ENCODE data around the gene SMOC2. TPM values are rescaled to one million over a fixed set of nuclear protein-coding genes. Genes with fewer than 3 reads are reported as not detected.
A peak's percentile ranks its signal among the peaks of the same experiment; 100 is the strongest.

The SMOC2 gene
- total and polyA plus RNA-seq, 4 donors, result 203 to 369 (median 266) TPM

DNA sequence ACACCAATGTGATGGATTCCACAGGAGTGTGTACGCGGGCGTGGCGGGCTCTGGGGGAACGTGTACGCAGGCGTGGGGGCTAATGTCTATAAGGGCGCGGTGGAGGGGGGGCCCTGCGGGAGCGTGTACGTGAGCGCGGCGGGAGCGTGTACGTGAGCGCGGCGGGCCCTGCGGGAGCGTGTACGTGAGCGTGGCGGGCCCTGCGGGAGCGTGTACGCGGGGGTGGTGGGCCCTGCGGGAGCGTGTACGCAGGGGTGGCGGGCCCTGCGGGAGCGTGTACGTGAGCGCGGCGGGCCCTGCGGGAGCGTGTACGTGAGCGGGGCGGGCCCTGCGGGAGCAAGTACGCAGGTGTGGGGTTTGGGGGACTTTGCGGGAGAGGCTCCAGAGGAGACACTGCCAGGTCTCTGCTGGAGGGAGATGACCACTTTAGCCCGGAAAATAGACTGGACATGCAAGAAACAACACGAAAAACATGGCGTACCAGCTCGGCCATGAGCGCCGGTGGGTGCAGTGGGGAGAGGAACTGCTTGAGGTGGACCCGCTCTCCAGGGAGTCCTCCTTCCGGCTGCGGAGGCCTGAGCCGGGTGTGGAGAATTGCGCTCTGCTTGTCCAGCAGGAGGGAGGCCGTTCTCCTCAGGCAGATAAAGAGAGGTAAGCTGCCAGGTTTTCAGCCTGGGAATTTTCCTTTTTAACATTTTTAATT is 27.8 kb upstream of the SMOC2 start:
- Histone ChIP-seq H3K4me3 (ENCODE audit: low read length in 2 of 2) (no peak overlapping the region), H3K27me3 (ENCODE audit: control insufficient read depth in 1 of 2, insufficient read depth in 2 of 2, low read length in 1 of 2) (no peaks in the 10 kb centered on the region), H3K9me3 (ENCODE audit: control insufficient read depth, low read length) (no peaks in the 10 kb centered on the region), H3K4me1 (ENCODE audit: control insufficient read depth in 1 of 2, insufficient read depth in 2 of 2, low read length in 2 of 2) (no peaks in the 10 kb centered on the region), H3K27ac (ENCODE audit: low read depth in 1 of 2, low read length in 2 of 2) (no peak overlapping the region), H3K36me3 (ENCODE audit: control insufficient read depth in 1 of 2, insufficient read depth in 2 of 2, low read length in 1 of 2) (no peaks in the 10 kb centered on the region)
- no peak for ATAC-seq (ENCODE audit: low FRiP score)
- WGBS, 2 donors, result 94 to 96% methylated on average over 53 to 59 of the region's 59 CpGs
- intact Hi-C loops (cut with DNase I), result no loop called here
- no peak for DNase-seq

DNA sequence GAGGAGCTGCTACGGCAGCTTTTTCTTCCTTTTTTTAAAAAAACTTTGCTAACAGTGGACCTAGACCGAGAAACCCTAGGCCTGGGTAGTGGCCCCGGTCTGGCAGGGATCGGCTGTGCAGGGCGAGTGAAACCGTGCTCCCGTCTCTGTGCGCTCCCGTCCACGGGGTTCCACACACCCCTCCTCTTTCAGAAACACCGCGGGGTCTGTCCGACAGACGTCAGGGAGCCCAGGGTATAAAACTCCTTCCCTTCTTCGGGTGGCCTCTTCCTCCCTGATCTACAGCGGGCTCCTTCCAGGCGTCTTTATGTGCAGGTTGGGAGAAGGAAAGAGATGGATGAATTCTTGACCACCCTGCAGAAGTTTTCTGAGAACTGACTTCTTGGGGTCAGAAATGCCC is 27.1 kb upstream of the SMOC2 start:
- no peak for DNase-seq
- Histone ChIP-seq H3K4me1 (ENCODE audit: control insufficient read depth in 1 of 2, insufficient read depth in 2 of 2, low read length in 2 of 2) (no peaks in the 10 kb centered on the region), H3K27me3 (ENCODE audit: control insufficient read depth in 1 of 2, insufficient read depth in 2 of 2, low read length in 1 of 2) (no peaks in the 10 kb centered on the region), H3K9me3 (ENCODE audit: control insufficient read depth, low read length) (no peaks in the 10 kb centered on the region), H3K4me3 (ENCODE audit: low read length in 2 of 2) (no peak overlapping the region), H3K27ac (ENCODE audit: low read depth in 1 of 2, low read length in 2 of 2) (no peak overlapping the region), H3K36me3 (ENCODE audit: control insufficient read depth in 1 of 2, insufficient read depth in 2 of 2, low read length in 1 of 2) (no peaks in the 10 kb centered on the region)
- 90 to 91% methylated on average over 17 of the region's 17 CpGs for WGBS, 2 donors
- intact Hi-C loops (cut with DNase I), result no loop called here
- ATAC-seq (ENCODE audit: low FRiP score), result no peak

GRCh38 chr6:168414336-168415097 is 26.5 kb upstream of the SMOC2 start:
- DNase-seq (no peak), ATAC-seq (ENCODE audit: low FRiP score) (no peak)
- no peaks in the 10 kb centered on the region for H3K9me3 ChIP-seq (ENCODE audit: control insufficient read depth, low read length)
- intact Hi-C loops (cut with DNase I), result no loop called here
- no peaks in the 10 kb centered on the region for H3K36me3 ChIP-seq (ENCODE audit: control insufficient read depth in 1 of 2, insufficient read depth in 2 of 2, low read length in 1 of 2)
- no peak overlapping the region for H3K27ac ChIP-seq (ENCODE audit: low read depth in 1 of 2, low read length in 2 of 2)
- 29 to 31% methylated on average over 14 of the region's 14 CpGs for WGBS, 2 donors
- H3K4me1 ChIP-seq (ENCODE audit: control insufficient read depth in 1 of 2, insufficient read depth in 2 of 2, low read length in 2 of 2), result no peaks in the 10 kb centered on the region
- no peak overlapping the region for H3K4me3 ChIP-seq (ENCODE audit: low read length in 2 of 2)
- H3K27me3 ChIP-seq (ENCODE audit: control insufficient read depth in 1 of 2, insufficient read depth in 2 of 2, low read length in 1 of 2), result no peaks in the 10 kb centered on the region

GRCh38 chr6:168415098-168415992 is 25.6 kb upstream of the SMOC2 start:
- Histone ChIP-seq H3K27ac (ENCODE audit: low read depth in 1 of 2, low read length in 2 of 2) (no peak overlapping the region), H3K36me3 (ENCODE audit: control insufficient read depth in 1 of 2, insufficient read depth in 2 of 2, low read length in 1 of 2) (no peaks in the 10 kb centered on the region), H3K9me3 (ENCODE audit: control insufficient read depth, low read length) (no peaks in the 10 kb centered on the region), H3K4me3 (ENCODE audit: low read length in 2 of 2) (no peak overlapping the region), H3K27me3 (ENCODE audit: control insufficient read depth in 1 of 2, insufficient read depth in 2 of 2, low read length in 1 of 2) (no peaks in the 10 kb centered on the region), H3K4me1 (ENCODE audit: control insufficient read depth in 1 of 2, insufficient read depth in 2 of 2, low read length in 2 of 2) (no peaks in the 10 kb centered on the region)
- no peak for DNase-seq
- intact Hi-C loops (cut with DNase I), result no loop called here
- ATAC-seq (ENCODE audit: low FRiP score), result no peak
- 62 to 67% methylated on average over 26 of the region's 26 CpGs for WGBS, 2 donors

DNA sequence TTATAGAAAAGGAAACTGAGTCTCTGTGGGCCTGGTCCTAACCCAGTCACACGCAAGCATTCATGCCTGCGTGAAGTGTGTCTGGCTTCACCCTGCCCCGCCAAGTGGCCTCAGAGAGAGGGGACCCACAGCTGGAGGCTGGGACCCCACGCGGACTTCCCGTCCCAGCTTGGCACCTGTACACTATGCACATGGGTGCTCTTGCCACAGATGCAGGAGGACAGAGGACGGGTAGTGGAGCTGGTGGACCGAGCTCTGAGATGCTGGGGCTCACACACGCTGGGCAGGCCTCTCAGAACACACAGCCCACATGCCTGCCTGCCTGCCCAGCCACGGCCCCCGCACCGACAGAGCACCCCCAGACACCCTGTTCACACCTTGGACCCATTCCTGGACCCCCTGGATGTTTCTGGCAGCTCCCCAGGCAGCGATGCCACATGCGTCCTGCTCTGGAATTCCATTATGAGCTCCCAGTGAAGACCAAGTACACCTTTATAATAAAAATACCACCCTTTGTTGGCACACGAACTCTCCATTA is 24.9 kb upstream of the SMOC2 start:
- Histone ChIP-seq H3K27ac (ENCODE audit: low read depth in 1 of 2, low read length in 2 of 2) (no peak overlapping the region), H3K36me3 (ENCODE audit: control insufficient read depth in 1 of 2, insufficient read depth in 2 of 2, low read length in 1 of 2) (no peaks in the 10 kb centered on the region), H3K9me3 (ENCODE audit: control insufficient read depth, low read length) (no peaks in the 10 kb centered on the region), H3K4me1 (ENCODE audit: control insufficient read depth in 1 of 2, insufficient read depth in 2 of 2, low read length in 2 of 2) (no peaks in the 10 kb centered on the region), H3K4me3 (ENCODE audit: low read length in 2 of 2) (no peak overlapping the region), H3K27me3 (ENCODE audit: control insufficient read depth in 1 of 2, insufficient read depth in 2 of 2, low read length in 1 of 2) (no peaks in the 10 kb centered on the region)
- intact Hi-C loops (cut with DNase I), result no loop called here
- ATAC-seq (ENCODE audit: low FRiP score) (no peak), DNase-seq (no peak)
- 90 to 93% methylated on average over 15 of the region's 15 CpGs for WGBS, 2 donors

DNA sequence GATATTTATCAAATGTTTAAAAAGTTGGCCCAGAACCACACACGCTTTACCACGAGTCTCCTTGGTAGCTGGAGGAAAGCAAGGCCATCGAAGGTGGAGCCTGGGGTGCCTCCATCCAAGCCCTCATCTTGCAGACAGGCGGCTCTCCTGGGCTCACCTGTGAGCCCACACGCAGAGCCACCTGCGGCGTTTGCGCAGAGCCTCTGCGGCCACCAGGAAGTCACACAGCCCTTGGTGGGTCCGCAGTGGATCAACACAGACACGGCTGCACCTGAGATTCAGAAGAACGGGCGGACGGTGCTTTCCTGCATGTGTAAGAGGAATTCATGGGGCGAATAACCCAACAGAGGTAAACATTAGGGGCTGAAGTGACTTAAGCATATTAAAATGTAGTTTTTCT is 24.5 kb upstream of the SMOC2 start:
- no peaks in the 10 kb centered on the region for H3K36me3 ChIP-seq (ENCODE audit: control insufficient read depth in 1 of 2, insufficient read depth in 2 of 2, low read length in 1 of 2)
- WGBS, 2 donors, result 92 to 94% methylated on average over 15 of the region's 15 CpGs
- intact Hi-C loops (cut with DNase I), result no loop called here
- H3K4me1 ChIP-seq (ENCODE audit: control insufficient read depth in 1 of 2, insufficient read depth in 2 of 2, low read length in 2 of 2), result no peaks in the 10 kb centered on the region
- H3K27ac ChIP-seq (ENCODE audit: low read depth in 1 of 2, low read length in 2 of 2), result no peak overlapping the region
- ATAC-seq (ENCODE audit: low FRiP score) (no peak), DNase-seq (no peak)
- no peaks in the 10 kb centered on the region for H3K9me3 ChIP-seq (ENCODE audit: control insufficient read depth, low read length)
- no peaks in the 10 kb centered on the region for H3K27me3 ChIP-seq (ENCODE audit: control insufficient read depth in 1 of 2, insufficient read depth in 2 of 2, low read length in 1 of 2)
- H3K4me3 ChIP-seq (ENCODE audit: low read length in 2 of 2), result no peak overlapping the region

- H3K4me3 ChIP-seq (ENCODE audit: low read length in 2 of 2), result no peak overlapping the region
- H3K9me3 ChIP-seq (ENCODE audit: control insufficient read depth, low read length), result no peaks in the 10 kb centered on the region
- 48 to 64% methylated on average over 9 of the region's 9 CpGs for WGBS, 2 donors
- no peak for ATAC-seq (ENCODE audit: low FRiP score)
- H3K4me1 ChIP-seq (ENCODE audit: control insufficient read depth in 1 of 2, insufficient read depth in 2 of 2, low read length in 2 of 2), result no peaks in the 10 kb centered on the region
- intact Hi-C loops (cut with DNase I), result no loop called here
- H3K27me3 ChIP-seq (ENCODE audit: control insufficient read depth in 1 of 2, insufficient read depth in 2 of 2, low read length in 1 of 2), result no peaks in the 10 kb centered on the region
- H3K36me3 ChIP-seq (ENCODE audit: control insufficient read depth in 1 of 2, insufficient read depth in 2 of 2, low read length in 1 of 2), result no peaks in the 10 kb centered on the region
- DNase-seq, result peak in 1 of 2 donors; percentile 74
- no peak overlapping the region for H3K27ac ChIP-seq (ENCODE audit: low read depth in 1 of 2, low read length in 2 of 2)
Observed at GRCh38 chr6:168417191-168417590, 23.8 kb upstream of the SMOC2 start.

GRCh38 chr6:168417679-168418557 is 23.1 kb upstream of the SMOC2 start:
- no peak overlapping the region for H3K4me3 ChIP-seq (ENCODE audit: low read length in 2 of 2)
- H3K27ac ChIP-seq (ENCODE audit: low read depth in 1 of 2, low read length in 2 of 2), result no peak overlapping the region

More at GRCh38 chr6:168417679-168418557, 23.1 kb upstream of the SMOC2 start:
- H3K27me3 ChIP-seq (ENCODE audit: control insufficient read depth in 1 of 2, insufficient read depth in 2 of 2, low read length in 1 of 2), result no peaks in the 10 kb centered on the region
- no peaks in the 10 kb centered on the region for H3K36me3 ChIP-seq (ENCODE audit: control insufficient read depth in 1 of 2, insufficient read depth in 2 of 2, low read length in 1 of 2)
- WGBS, 2 donors, result 39 to 47% methylated on average over 19 of the region's 19 CpGs
- H3K4me1 ChIP-seq (ENCODE audit: control insufficient read depth in 1 of 2, insufficient read depth in 2 of 2, low read length in 2 of 2), result no peaks in the 10 kb centered on the region
- H3K9me3 ChIP-seq (ENCODE audit: control insufficient read depth, low read length), result no peaks in the 10 kb centered on the region
- intact Hi-C loops (cut with DNase I), result no loop called here
- no peak for DNase-seq
- ATAC-seq (ENCODE audit: low FRiP score), result no peak
